HEK293 (cell line): ENCODE results near the gene ZBTB1.
A peak's percentile ranks its signal among the peaks of the same experiment; 100 is the strongest.

Source experiments
- EGR2 ChIP-seq: fragments of 450-650 bp; formaldehyde crosslinking; IDR thresholded peaks from 2 replicates; pipeline ENCODE4 v1.5.1; 2016; ENCODE audit warnings: low read depth, missing biosample characterization, missing genetic modification characterization
- KLF10 ChIP-seq: fragments of 450-650 bp; IDR thresholded peaks from 2 replicates; pipeline ENCODE4 v1.5.1; 2018; ENCODE audit warnings: missing biosample characterization, mild to moderate bottlenecking, missing genetic modification characterization
- PRDM1 ChIP-seq: fragments of 450-650 bp; formaldehyde crosslinking; IDR thresholded peaks from 2 replicates; pipeline ENCODE4; 2016; ENCODE audit warnings: missing biosample characterization, missing genetic modification characterization
- SCRT1 ChIP-seq: fragments of 450-650 bp; formaldehyde crosslinking; IDR thresholded peaks from 2 replicates; pipeline ENCODE4 v1.5.1; 2016; ENCODE audit warnings: missing biosample characterization, missing genetic modification characterization, borderline replicate concordance
- TRIM28 ChIP-seq: IDR thresholded peaks from 2 replicates; pipeline ENCODE4 v1.6.1; 2011; ENCODE audit warnings: low read length, control low read depth, borderline replicate concordance
- ZFP37 ChIP-seq: fragments of 450-650 bp; formaldehyde crosslinking; IDR thresholded peaks from 2 replicates; pipeline ENCODE4 v1.5.1; 2016; ENCODE audit warnings: missing biosample characterization, missing genetic modification characterization
- ZNF146 ChIP-seq: fragments of 450-650 bp; formaldehyde crosslinking; IDR thresholded peaks from 2 replicates; pipeline ENCODE4 v1.5.1; 2016; ENCODE audit warnings: missing biosample characterization, missing genetic modification characterization
- ZNF155 ChIP-seq: fragments of 450-650 bp; formaldehyde crosslinking; IDR thresholded peaks from 2 replicates; pipeline ENCODE4 v1.5.1; 2016; ENCODE audit warnings: missing biosample characterization, missing genetic modification characterization
- ZNF157 ChIP-seq: fragments of 450-650 bp; formaldehyde crosslinking; IDR thresholded peaks from 2 replicates; pipeline ENCODE4 v1.5.1; 2016; ENCODE audit warnings: missing biosample characterization, missing genetic modification characterization
- ZNF184 ChIP-seq: fragments of 450-650 bp; IDR thresholded peaks from 2 replicates; pipeline ENCODE4 v1.5.1; 2018; ENCODE audit warnings: missing biosample characterization, mild to moderate bottlenecking, missing genetic modification characterization
- ZNF202 ChIP-seq: fragments of 450-650 bp; formaldehyde crosslinking; IDR thresholded peaks from 2 replicates; pipeline ENCODE4 v1.5.1; 2016; ENCODE audit warnings: missing biosample characterization, missing genetic modification characterization, borderline replicate concordance
- ZNF211 ChIP-seq: fragments of 450-650 bp; formaldehyde crosslinking; IDR thresholded peaks from 2 replicates; pipeline ENCODE4 v1.5.1; 2016; ENCODE audit warnings: low read depth, missing biosample characterization, missing genetic modification characterization
- ZNF530 ChIP-seq: fragments of 450-650 bp; formaldehyde crosslinking; IDR thresholded peaks from 2 replicates; pipeline ENCODE4 v1.5.1; 2016; ENCODE audit warnings: low read depth, missing biosample characterization, missing genetic modification characterization
- ZNF670 ChIP-seq: fragments of 450-650 bp; formaldehyde crosslinking; IDR thresholded peaks from 2 replicates; pipeline ENCODE4 v1.5.1; 2016; ENCODE audit warnings: missing biosample characterization, missing genetic modification characterization, low read depth
- ZNF830 ChIP-seq: fragments of 450-650 bp; IDR thresholded peaks from 2 replicates; pipeline ENCODE4 v1.5.0; 2018; ENCODE audit warnings: missing biosample characterization, missing genetic modification characterization, low read depth, mild to moderate bottlenecking, moderate library complexity
- ZNF837 ChIP-seq: fragments of 450-650 bp; formaldehyde crosslinking; IDR thresholded peaks from 2 replicates; pipeline ENCODE4 v1.5.1; 2016; ENCODE audit warnings: missing biosample characterization, missing genetic modification characterization
- TF ChIP-seq, protein P1 (sequence below): fragments of 450-650 bp; formaldehyde crosslinking; IDR thresholded peaks from 2 replicates; pipeline ENCODE4 v1.5.1; 2017; ENCODE audit warnings: missing biosample characterization, missing genetic modification characterization
- TF ChIP-seq, protein P2 (sequence below): fragments of 450-650 bp; formaldehyde crosslinking; IDR thresholded peaks from 2 replicates; pipeline ENCODE4 v1.5.1; 2016; ENCODE audit warnings: missing biosample characterization, missing genetic modification characterization
- TF ChIP-seq, protein P3 (sequence below): fragments of 450-650 bp; IDR thresholded peaks from 2 replicates; pipeline ENCODE4 v1.5.1; 2018; ENCODE audit warnings: missing biosample characterization, missing genetic modification characterization
- TF ChIP-seq, protein P4 (sequence below): fragments of 450-650 bp; formaldehyde crosslinking; IDR thresholded peaks from 2 replicates; pipeline ENCODE4 v1.5.1; 2016; ENCODE audit warnings: missing biosample characterization, missing genetic modification characterization, borderline replicate concordance
- TF ChIP-seq, protein P5 (sequence below): fragments of 450-650 bp; formaldehyde crosslinking; IDR thresholded peaks from 2 replicates; pipeline ENCODE4 v1.5.1; 2016; ENCODE audit warnings: missing biosample characterization, missing genetic modification characterization
- TF ChIP-seq, protein P6 (sequence below): fragments of 450-650 bp; formaldehyde crosslinking; IDR thresholded peaks from 2 replicates; pipeline ENCODE4 v1.5.1; 2016; ENCODE audit warnings: missing biosample characterization, missing genetic modification characterization
- TF ChIP-seq, protein P7 (sequence below): fragments of 450-650 bp; formaldehyde crosslinking; IDR thresholded peaks from 2 replicates; pipeline ENCODE4; 2016; ENCODE audit warnings: missing biosample characterization, missing genetic modification characterization

ZBTB1 gene

DNA sequence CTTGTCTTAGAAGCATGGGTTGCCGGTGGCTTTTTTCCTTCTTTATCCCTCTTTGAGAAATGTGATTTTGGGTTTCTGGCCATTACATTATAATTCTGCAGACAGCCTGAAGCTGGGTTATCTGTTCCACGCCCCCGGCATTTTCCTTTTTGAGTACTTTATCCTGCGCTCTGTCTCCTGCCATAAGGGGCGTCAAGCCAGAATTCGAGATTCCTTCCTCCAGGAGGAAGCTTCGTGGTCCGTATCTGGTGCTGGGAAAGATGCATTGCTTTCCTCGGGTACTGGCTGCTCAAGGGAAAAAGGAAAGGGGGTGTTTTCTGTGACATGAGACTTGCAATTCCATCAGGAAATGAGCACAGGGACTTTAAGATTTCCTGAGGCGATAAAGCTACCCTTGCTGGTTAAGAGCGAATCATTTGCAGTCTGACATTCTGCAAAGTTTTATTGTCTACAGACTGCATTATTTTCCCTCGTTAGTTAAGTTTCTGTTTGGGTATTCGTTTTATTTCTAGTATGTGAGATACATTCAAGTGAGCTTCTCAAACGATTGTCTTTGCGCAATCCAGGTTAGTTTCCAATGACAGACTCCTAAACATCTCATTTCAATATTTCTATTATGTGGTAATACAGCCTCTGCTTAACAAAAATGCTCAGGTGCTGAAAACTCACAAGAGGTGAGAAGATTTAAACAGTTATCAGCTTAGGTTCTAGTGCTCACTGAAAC, 38.6 kb upstream of the ZBTB1 start (continued):
- TF ChIP-seq, protein P1, sequence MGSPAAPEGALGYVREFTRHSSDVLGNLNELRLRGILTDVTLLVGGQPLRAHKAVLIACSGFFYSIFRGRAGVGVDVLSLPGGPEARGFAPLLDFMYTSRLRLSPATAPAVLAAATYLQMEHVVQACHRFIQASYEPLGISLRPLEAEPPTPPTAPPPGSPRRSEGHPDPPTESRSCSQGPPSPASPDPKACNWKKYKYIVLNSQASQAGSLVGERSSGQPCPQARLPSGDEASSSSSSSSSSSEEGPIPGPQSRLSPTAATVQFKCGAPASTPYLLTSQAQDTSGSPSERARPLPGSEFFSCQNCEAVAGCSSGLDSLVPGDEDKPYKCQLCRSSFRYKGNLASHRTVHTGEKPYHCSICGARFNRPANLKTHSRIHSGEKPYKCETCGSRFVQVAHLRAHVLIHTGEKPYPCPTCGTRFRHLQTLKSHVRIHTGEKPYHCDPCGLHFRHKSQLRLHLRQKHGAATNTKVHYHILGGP (tag by site-specific recombination), result no peak
- TF ChIP-seq, protein P2, sequence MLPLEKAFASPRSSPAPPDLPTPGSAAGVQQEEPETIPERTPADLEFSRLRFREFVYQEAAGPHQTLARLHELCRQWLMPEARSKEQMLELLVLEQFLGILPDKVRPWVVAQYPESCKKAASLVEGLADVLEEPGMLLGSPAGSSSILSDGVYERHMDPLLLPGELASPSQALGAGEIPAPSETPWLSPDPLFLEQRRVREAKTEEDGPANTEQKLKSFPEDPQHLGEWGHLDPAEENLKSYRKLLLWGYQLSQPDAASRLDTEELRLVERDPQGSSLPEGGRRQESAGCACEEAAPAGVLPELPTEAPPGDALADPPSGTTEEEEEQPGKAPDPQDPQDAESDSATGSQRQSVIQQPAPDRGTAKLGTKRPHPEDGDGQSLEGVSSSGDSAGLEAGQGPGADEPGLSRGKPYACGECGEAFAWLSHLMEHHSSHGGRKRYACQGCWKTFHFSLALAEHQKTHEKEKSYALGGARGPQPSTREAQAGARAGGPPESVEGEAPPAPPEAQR (tag by site-specific recombination), result no peak
- TF ChIP-seq, protein P3, sequence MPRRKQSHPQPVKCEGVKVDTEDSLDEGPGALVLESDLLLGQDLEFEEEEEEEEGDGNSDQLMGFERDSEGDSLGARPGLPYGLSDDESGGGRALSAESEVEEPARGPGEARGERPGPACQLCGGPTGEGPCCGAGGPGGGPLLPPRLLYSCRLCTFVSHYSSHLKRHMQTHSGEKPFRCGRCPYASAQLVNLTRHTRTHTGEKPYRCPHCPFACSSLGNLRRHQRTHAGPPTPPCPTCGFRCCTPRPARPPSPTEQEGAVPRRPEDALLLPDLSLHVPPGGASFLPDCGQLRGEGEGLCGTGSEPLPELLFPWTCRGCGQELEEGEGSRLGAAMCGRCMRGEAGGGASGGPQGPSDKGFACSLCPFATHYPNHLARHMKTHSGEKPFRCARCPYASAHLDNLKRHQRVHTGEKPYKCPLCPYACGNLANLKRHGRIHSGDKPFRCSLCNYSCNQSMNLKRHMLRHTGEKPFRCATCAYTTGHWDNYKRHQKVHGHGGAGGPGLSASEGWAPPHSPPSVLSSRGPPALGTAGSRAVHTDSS (tag by site-specific recombination), result no peak
- TF ChIP-seq, protein P4, sequence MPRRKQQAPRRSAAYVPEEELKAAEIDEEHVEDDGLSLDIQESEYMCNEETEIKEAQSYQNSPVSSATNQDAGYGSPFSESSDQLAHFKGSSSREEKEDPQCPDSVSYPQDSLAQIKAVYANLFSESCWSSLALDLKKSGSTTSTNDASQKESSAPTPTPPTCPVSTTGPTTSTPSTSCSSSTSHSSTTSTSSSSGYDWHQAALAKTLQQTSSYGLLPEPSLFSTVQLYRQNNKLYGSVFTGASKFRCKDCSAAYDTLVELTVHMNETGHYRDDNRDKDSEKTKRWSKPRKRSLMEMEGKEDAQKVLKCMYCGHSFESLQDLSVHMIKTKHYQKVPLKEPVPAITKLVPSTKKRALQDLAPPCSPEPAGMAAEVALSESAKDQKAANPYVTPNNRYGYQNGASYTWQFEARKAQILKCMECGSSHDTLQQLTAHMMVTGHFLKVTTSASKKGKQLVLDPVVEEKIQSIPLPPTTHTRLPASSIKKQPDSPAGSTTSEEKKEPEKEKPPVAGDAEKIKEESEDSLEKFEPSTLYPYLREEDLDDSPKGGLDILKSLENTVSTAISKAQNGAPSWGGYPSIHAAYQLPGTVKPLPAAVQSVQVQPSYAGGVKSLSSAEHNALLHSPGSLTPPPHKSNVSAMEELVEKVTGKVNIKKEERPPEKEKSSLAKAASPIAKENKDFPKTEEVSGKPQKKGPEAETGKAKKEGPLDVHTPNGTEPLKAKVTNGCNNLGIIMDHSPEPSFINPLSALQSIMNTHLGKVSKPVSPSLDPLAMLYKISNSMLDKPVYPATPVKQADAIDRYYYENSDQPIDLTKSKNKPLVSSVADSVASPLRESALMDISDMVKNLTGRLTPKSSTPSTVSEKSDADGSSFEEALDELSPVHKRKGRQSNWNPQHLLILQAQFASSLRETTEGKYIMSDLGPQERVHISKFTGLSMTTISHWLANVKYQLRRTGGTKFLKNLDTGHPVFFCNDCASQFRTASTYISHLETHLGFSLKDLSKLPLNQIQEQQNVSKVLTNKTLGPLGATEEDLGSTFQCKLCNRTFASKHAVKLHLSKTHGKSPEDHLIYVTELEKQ (tag by site-specific recombination), result no peak
- TF ChIP-seq TRIM28 (0 out of 2 replicates have a peak, but pooled peaks have one; percentile 46), ZNF211 (tag by site-specific recombination) (no peak), PRDM1 (tag by site-specific recombination) (peak; percentile 52), ZNF837 (no peak), KLF10 (tag by site-specific recombination) (no peak), SCRT1 (tag by site-specific recombination) (no peak), EGR2 (tag by site-specific recombination) (no peak), ZNF670 (tag by site-specific recombination) (no peak), ZNF530 (no peak), ZFP37 (tag by site-specific recombination) (no peak), ZNF184 (no peak), ZNF830 (no peak), ZNF202 (tag by site-specific recombination) (no peak), ZNF146 (tag by site-specific recombination) (no peak), ZNF155 (tag by site-specific recombination) (no peak), ZNF157 (tag by site-specific recombination) (no peak)
- TF ChIP-seq, protein P5, sequence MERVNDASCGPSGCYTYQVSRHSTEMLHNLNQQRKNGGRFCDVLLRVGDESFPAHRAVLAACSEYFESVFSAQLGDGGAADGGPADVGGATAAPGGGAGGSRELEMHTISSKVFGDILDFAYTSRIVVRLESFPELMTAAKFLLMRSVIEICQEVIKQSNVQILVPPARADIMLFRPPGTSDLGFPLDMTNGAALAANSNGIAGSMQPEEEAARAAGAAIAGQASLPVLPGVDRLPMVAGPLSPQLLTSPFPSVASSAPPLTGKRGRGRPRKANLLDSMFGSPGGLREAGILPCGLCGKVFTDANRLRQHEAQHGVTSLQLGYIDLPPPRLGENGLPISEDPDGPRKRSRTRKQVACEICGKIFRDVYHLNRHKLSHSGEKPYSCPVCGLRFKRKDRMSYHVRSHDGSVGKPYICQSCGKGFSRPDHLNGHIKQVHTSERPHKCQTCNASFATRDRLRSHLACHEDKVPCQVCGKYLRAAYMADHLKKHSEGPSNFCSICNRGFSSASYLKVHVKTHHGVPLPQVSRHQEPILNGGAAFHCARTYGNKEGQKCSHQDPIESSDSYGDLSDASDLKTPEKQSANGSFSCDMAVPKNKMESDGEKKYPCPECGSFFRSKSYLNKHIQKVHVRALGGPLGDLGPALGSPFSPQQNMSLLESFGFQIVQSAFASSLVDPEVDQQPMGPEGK, result no peak
- TF ChIP-seq, protein P6, sequence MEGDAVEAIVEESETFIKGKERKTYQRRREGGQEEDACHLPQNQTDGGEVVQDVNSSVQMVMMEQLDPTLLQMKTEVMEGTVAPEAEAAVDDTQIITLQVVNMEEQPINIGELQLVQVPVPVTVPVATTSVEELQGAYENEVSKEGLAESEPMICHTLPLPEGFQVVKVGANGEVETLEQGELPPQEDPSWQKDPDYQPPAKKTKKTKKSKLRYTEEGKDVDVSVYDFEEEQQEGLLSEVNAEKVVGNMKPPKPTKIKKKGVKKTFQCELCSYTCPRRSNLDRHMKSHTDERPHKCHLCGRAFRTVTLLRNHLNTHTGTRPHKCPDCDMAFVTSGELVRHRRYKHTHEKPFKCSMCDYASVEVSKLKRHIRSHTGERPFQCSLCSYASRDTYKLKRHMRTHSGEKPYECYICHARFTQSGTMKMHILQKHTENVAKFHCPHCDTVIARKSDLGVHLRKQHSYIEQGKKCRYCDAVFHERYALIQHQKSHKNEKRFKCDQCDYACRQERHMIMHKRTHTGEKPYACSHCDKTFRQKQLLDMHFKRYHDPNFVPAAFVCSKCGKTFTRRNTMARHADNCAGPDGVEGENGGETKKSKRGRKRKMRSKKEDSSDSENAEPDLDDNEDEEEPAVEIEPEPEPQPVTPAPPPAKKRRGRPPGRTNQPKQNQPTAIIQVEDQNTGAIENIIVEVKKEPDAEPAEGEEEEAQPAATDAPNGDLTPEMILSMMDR (tag by site-specific recombination), result 0 out of 2 replicates have a peak, but pooled peaks have one; percentile 21
- TF ChIP-seq, protein P7, sequence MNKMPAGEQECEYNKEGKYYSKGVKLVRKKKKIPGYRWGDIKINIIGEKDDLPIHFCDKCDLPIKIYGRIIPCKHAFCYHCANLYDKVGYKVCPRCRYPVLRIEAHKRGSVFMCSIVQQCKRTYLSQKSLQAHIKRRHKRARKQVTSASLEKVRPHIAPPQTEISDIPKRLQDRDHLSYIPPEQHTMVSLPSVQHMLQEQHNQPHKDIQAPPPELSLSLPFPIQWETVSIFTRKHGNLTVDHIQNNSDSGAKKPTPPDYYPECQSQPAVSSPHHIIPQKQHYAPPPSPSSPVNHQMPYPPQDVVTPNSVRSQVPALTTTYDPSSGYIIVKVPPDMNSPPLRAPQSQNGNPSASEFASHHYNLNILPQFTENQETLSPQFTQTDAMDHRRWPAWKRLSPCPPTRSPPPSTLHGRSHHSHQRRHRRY (tag by site-specific recombination), result no peak
